Neural progenitor cell (in vitro differentiated cells): Measurements from ENCODE around the gene SLC6A11. TPM values are rescaled to one million over a fixed set of nuclear protein-coding genes. Genes with fewer than 3 reads are reported as not detected.

Experiments
- DNase-seq: peaks from one replicate; pipeline ENCODE4 v3.0.0-alpha.2; 2016; ENCODE audit warnings: low spot score
- H2AFZ ChIP-seq: fragments of 200-600 bp; sonication (generic); replicated peaks from 2 replicates; pipeline ENCODE4 v1.6.1; 2016; ENCODE audit warnings: antibody characterized with exemption
- H3F3A ChIP-seq: fragments of 200-600 bp; sonication (generic); 2 replicates; pipeline ENCODE4 v1.6.1; 2016; ENCODE audit warnings: antibody characterized with exemption, low read depth
- H3K27ac ChIP-seq: fragments of 200-600 bp; sonication (generic); 2 replicates; pipeline ENCODE4 v1.5.1; 2016; ENCODE audit warnings: mild to moderate bottlenecking
- H3K27me3 ChIP-seq: fragments of 200-600 bp; sonication (generic); 2 replicates; pipeline ENCODE4 v1.6.1; 2016; ENCODE audit warnings: mild to moderate bottlenecking, moderate library complexity
- H3K36me3 ChIP-seq: fragments of 200-600 bp; sonication (generic); 2 replicates; pipeline ENCODE4 v1.5.1; 2016
- H3K4me1 ChIP-seq: fragments of 200-600 bp; sonication (generic); 2 replicates; pipeline ENCODE4 v1.6.1; 2016; ENCODE audit warnings: mixed run types
- H3K4me2 ChIP-seq: fragments of 200-600 bp; sonication (generic); 2 replicates; pipeline ENCODE4 v1.6.1; 2016
- H3K4me3 ChIP-seq: fragments of 200-600 bp; sonication (generic); 2 replicates; pipeline ENCODE4 v1.5.1; 2016
- H3K79me2 ChIP-seq: fragments of 200-600 bp; sonication (generic); 2 replicates; pipeline ENCODE4 v1.6.1; 2016; ENCODE audit warnings: low read depth
- H3K9ac ChIP-seq: fragments of 200-600 bp; sonication (generic); 2 replicates; pipeline ENCODE4 v1.6.1; 2016
- H3K9me3 ChIP-seq: fragments of 200-600 bp; sonication (generic); 2 replicates; pipeline ENCODE4 v1.5.1; 2016; ENCODE audit warnings: low read depth
- H4K20me1 ChIP-seq: fragments of 200-600 bp; sonication (generic); 2 replicates; pipeline ENCODE4 v1.6.1; 2016; ENCODE audit warnings: low read depth
- H3K27ac Mint-ChIP-seq: 3 replicates; pipeline ENCODE4 v1.8.0; 2021; ENCODE audit warnings: mixed read lengths
- H3K27me3 Mint-ChIP-seq: 2 replicates; pipeline ENCODE4 v1.8.0; 2022; ENCODE audit warnings: low read depth, mild to moderate bottlenecking, inconsistent platforms, moderate library complexity, mixed read lengths; ENCODE audit not compliant: insufficient read depth
- H3K36me3 Mint-ChIP-seq: 3 replicates; pipeline ENCODE4 v1.8.0; 2021; ENCODE audit warnings: mixed read lengths
- H3K4me1 Mint-ChIP-seq: 3 replicates; pipeline ENCODE4 v1.8.0; 2021; ENCODE audit warnings: mixed read lengths
- H3K4me3 Mint-ChIP-seq: 3 replicates; pipeline ENCODE4 v1.8.0; 2021; ENCODE audit warnings: mild to moderate bottlenecking, moderate library complexity, mixed read lengths
- H3K9me3 Mint-ChIP-seq: 3 replicates; pipeline ENCODE4 v1.8.0; 2020; ENCODE audit warnings: mixed read lengths
- CTCF ChIP-seq: fragments of 200-600 bp; sonication (generic); IDR thresholded peaks from 2 replicates; pipeline ENCODE4 v1.5.1; 2017; ENCODE audit warnings: antibody characterized with exemption, mild to moderate bottlenecking
- EZH2 ChIP-seq: fragments of 200-600 bp; sonication (generic); IDR thresholded peaks from 2 replicates; pipeline ENCODE4 v1.6.1; 2017; ENCODE audit warnings: antibody characterized with exemption, mild to moderate bottlenecking, moderate library complexity
- EZH2phosphoT487 ChIP-seq: fragments of 200-600 bp; sonication (generic); IDR thresholded peaks from 2 replicates; pipeline ENCODE4 v1.6.1; 2017; ENCODE audit warnings: antibody characterized with exemption
- total RNA-seq: library from RNA; depleted of rRNA; stranded (reverse); fragments of >200 nt; gene quantifications from 2 replicates; pipeline ENCODE4 v1.2.3, GENCODE V29; 2015; ENCODE audit warnings: low replicate concordance

The SLC6A11 gene
- total RNA-seq, 1 donor from 2014 or later, result 0.86 TPM

GRCh38 chr3:10940106-10940505 lies 124.1 kb downstream of the SLC6A11 start:
- no peaks in the 10 kb centered on the region for H3K79me2 ChIP-seq
- H3K9me3 Mint-ChIP-seq, result peaks cover 5% of the 10 kb centered on the region
- H3K27me3 Mint-ChIP-seq, result peaks cover 24% of the 10 kb centered on the region
- no peaks in the 10 kb centered on the region for H3K27me3 ChIP-seq
- H3K27ac ChIP-seq, result no peak overlapping the region
- no peak overlapping the region for H3K9ac ChIP-seq
- no peaks in the 10 kb centered on the region for H3K36me3 ChIP-seq
- no peak overlapping the region for H3K4me3 Mint-ChIP-seq
- H3F3A ChIP-seq, result no peaks in the 10 kb centered on the region
- no peaks in the 10 kb centered on the region for H3K4me1 ChIP-seq
- DNase-seq, result no peak
- no peak overlapping the region for H2AFZ ChIP-seq
- no peaks in the 10 kb centered on the region for H3K36me3 Mint-ChIP-seq
- H3K4me3 ChIP-seq, result no peak overlapping the region
- peaks cover 3% of the 10 kb centered on the region for H3K9me3 ChIP-seq
- H3K4me2 ChIP-seq, result no peak overlapping the region
- peaks cover 7% of the 10 kb centered on the region for H3K4me1 Mint-ChIP-seq
- no peak overlapping the region for H3K27ac Mint-ChIP-seq
- no peak for TF ChIP-seq CTCF
- no peak for TF ChIP-seq EZH2phosphoT487
- no peaks in the 10 kb centered on the region for H4K20me1 ChIP-seq

- H4K20me1 ChIP-seq, result no peaks in the 10 kb centered on the region
- no peak overlapping the region for H3K4me2 ChIP-seq
- H3K9me3 ChIP-seq, result peaks cover 3% of the 10 kb centered on the region
- H3K27me3 Mint-ChIP-seq, result peaks cover 23% of the 10 kb centered on the region
- no peaks in the 10 kb centered on the region for H3K4me1 Mint-ChIP-seq
- no peaks in the 10 kb centered on the region for H3K36me3 Mint-ChIP-seq
- no peaks in the 10 kb centered on the region for H3K27me3 ChIP-seq
- no peak overlapping the region for H3K4me3 Mint-ChIP-seq
- H3F3A ChIP-seq, result no peaks in the 10 kb centered on the region
- no peaks in the 10 kb centered on the region for H3K4me1 ChIP-seq
- no peaks in the 10 kb centered on the region for H3K79me2 ChIP-seq
- no peak overlapping the region for H3K4me3 ChIP-seq
- peak; percentile 35 for DNase-seq
- H3K36me3 ChIP-seq, result no peaks in the 10 kb centered on the region
- no peak overlapping the region for H3K9ac ChIP-seq
- no peak overlapping the region for H3K27ac Mint-ChIP-seq
- TF ChIP-seq EZH2phosphoT487 (no peak), CTCF (peak; percentile 78)
- no peak overlapping the region for H3K27ac ChIP-seq
- peaks cover 5% of the 10 kb centered on the region for H3K9me3 Mint-ChIP-seq
- no peak overlapping the region for H2AFZ ChIP-seq
These were observed 125.9 kb downstream of the SLC6A11 start for GRCh38 chr3:10941972-10942371.

- Histone ChIP-seq H3F3A (no peaks in the 10 kb centered on the region), H4K20me1 (no peaks in the 10 kb centered on the region), H3K4me2 (no peak overlapping the region), H3K4me3 (no peak overlapping the region), H3K9ac (no peak overlapping the region), H3K27me3 (no peaks in the 10 kb centered on the region), H3K36me3 (no peaks in the 10 kb centered on the region), H3K4me1 (no peaks in the 10 kb centered on the region), H3K9me3 (peaks cover 3% of the 10 kb centered on the region), H3K27ac (no peak overlapping the region), H3K79me2 (no peaks in the 10 kb centered on the region), H2AFZ (no peak overlapping the region)
- Mint-ChIP-seq H3K27me3 (peaks cover 22% of the 10 kb centered on the region), H3K27ac (no peak overlapping the region), H3K36me3 (no peaks in the 10 kb centered on the region), H3K9me3 (peaks cover 5% of the 10 kb centered on the region), H3K4me1 (peaks cover 2% of the 10 kb centered on the region), H3K4me3 (no peak overlapping the region)
- TF ChIP-seq EZH2phosphoT487 (no peak), CTCF (no peak)
- no peak for DNase-seq
These were observed 126.7 kb downstream of the SLC6A11 start for GRCh38 chr3:10942690-10943205.

- TF ChIP-seq EZH2phosphoT487 (no peak), EZH2 (no peak), CTCF (no peak)
- H3K4me3 Mint-ChIP-seq, result no peak overlapping the region
- peaks cover 5% of the 10 kb centered on the region for H3K9me3 Mint-ChIP-seq
These were observed 128.8 kb downstream of the SLC6A11 start for GRCh38 chr3:10944866-10945265.

More at GRCh38 chr3:10944866-10945265, 128.8 kb downstream of the SLC6A11 start:
- H3K27ac ChIP-seq, result no peak overlapping the region
- Mint-ChIP-seq H3K4me1 (peaks cover 2% of the 10 kb centered on the region), H3K27ac (no peak overlapping the region), H3K36me3 (no peaks in the 10 kb centered on the region), H3K27me3 (peaks cover 16% of the 10 kb centered on the region)
- H3K9ac ChIP-seq, result no peak overlapping the region
- no peaks in the 10 kb centered on the region for H3K4me1 ChIP-seq
- H3K79me2 ChIP-seq, result no peaks in the 10 kb centered on the region
- H3K36me3 ChIP-seq, result no peaks in the 10 kb centered on the region
- H3K4me2 ChIP-seq, result no peak overlapping the region
- peaks cover 3% of the 10 kb centered on the region for H3K9me3 ChIP-seq
- no peaks in the 10 kb centered on the region for H3K27me3 ChIP-seq
- no peak overlapping the region for H2AFZ ChIP-seq
- no peak for DNase-seq
- no peaks in the 10 kb centered on the region for H3F3A ChIP-seq
- no peak overlapping the region for H3K4me3 ChIP-seq
- H4K20me1 ChIP-seq, result no peaks in the 10 kb centered on the region
